IPS-20b (cell line): ENCODE measurements around the gene LAP3.
"Not testable (repeated sequence)": the region's sequence is repeated elsewhere in the genome, so short reads cannot be mapped to it uniquely, and the experiment has no call there.

Experiments
- H3K27ac ChIP-seq: one replicate; pipeline ENCODE4 v1.5.1; 2013; ENCODE audit warnings: low read length
- H3K27me3 ChIP-seq: 2 replicates; pipeline ENCODE4 v1.6.1; 2013; ENCODE audit warnings: mild to moderate bottlenecking, low read length, inconsistent platforms; ENCODE audit not compliant: insufficient read depth
- H3K36me3 ChIP-seq: 2 replicates; pipeline ENCODE4 v1.6.1; 2013; ENCODE audit warnings: low read depth, mild to moderate bottlenecking, inconsistent platforms, low read length, moderate library complexity; ENCODE audit not compliant: insufficient read depth
- H3K4me1 ChIP-seq: 2 replicates; pipeline ENCODE4 v1.6.1; 2013; ENCODE audit warnings: mild to moderate bottlenecking, control low read depth, inconsistent platforms, low read length, moderate library complexity; ENCODE audit not compliant: insufficient read depth
- H3K4me3 ChIP-seq: 2 replicates; pipeline ENCODE4 v1.5.1; 2013; ENCODE audit warnings: mild to moderate bottlenecking, low read length, inconsistent platforms
- H3K9ac ChIP-seq: 2 replicates; pipeline ENCODE4 v1.6.1; 2013; ENCODE audit warnings: low read depth, mild to moderate bottlenecking, inconsistent platforms, low read length, moderate library complexity
- H3K9me3 ChIP-seq: 2 replicates; pipeline ENCODE4 v1.6.1; 2013; ENCODE audit warnings: mild to moderate bottlenecking, low read depth, low read length, inconsistent platforms; ENCODE audit not compliant: insufficient read depth

The LAP3 gene

GRCh38 chr4:17576932-17577664, at the start of gene LAP3:
LAP3 (plus strand) TSS chr4:17577198; CDS start chr4:17577466, 268 bp downstream.
- peaks cover 17% of the 10 kb centered on the region for H3K36me3 ChIP-seq
- H3K27me3 ChIP-seq, result peaks cover 7% of the 10 kb centered on the region; the same call in 1 of the 2 replicates
- peaks cover 8% of the 10 kb centered on the region; the same call in 1 of the 2 replicates for H3K4me1 ChIP-seq
- no peaks in the 10 kb centered on the region for H3K9me3 ChIP-seq
- no peak within 1 kb of the TSS for H3K27ac ChIP-seq
- H3K9ac ChIP-seq, result peak within 1 kb of the TSS; percentile 84; the same call in 1 of the 2 replicates
- peak within 1 kb of the TSS; percentile 90 for H3K4me3 ChIP-seq

DNA sequence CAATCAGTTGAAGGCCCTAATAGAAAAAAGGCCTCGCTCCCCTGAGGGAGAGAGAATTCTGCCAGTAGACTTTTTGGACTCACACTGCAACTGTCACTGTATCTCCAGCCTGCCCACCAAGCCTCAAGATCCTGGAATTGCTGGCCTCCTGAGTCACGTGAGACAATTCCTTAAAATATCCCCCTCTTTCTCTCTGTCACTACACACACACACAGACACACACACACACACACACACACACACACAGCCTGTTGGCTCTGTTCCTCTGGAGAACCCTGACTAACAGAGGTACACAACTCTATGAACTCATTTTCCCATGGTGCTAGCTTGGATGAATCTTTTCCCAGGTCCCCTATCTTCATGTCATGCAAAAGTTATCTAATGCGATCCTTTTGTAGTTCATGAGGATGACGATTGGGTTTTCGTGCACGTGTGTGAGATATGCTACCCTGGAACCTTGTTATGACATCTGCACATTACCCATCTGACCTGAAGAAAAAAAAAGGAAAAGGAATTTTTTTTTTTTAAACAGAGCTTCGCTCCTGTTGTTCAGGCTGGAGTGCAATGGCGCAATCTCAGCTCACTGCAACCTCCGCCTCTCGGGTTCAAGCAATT, 48.3 kb upstream of the LAP3 start:
- H3K9me3 ChIP-seq, result no peaks in the 10 kb centered on the region
- no peak overlapping the region for H3K9ac ChIP-seq
- H3K36me3 ChIP-seq, result no peaks in the 10 kb centered on the region
- no peak overlapping the region for H3K4me3 ChIP-seq
- no peaks in the 10 kb centered on the region for H3K4me1 ChIP-seq
- no peak overlapping the region for H3K27ac ChIP-seq
- no peaks in the 10 kb centered on the region for H3K27me3 ChIP-seq

DNA sequence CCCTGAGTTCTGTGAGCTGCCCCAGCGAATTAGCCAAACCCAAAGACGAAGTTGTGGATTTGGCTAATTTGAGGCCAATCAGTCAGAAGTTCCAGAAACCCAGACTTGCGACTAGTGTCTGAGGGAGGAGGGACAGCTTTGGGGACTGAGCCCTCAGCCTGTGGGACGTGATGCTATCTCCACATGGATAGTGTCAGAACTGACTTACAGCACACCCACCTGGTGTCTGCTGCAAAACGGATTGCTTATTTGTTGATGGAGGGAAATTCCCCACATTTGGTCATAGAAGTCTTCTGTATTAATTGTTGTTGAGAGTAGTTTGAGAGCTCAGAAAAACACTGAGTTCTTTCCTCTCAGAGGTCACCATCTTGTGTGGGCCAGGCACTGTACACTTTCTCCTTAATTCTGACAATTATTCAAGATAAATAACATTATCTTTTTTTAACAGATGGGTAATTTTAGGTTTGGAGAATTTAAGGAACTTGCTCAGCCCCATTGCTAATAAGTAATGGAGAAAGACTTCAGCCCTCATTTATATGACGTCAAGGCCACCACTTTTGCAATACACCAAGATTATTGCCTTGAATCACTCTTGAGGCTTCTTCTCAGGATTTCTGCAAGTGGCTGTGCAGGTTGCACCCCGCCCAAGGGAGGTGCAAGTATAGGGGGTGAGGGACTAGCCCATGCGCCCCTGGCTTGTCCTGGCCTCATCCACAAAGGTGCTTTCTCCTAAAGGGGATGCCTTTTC, 45.3 kb upstream of the LAP3 start:
- Histone ChIP-seq H3K9ac (no peak overlapping the region), H3K9me3 (no peaks in the 10 kb centered on the region), H3K4me3 (no peak overlapping the region), H3K27me3 (no peaks in the 10 kb centered on the region), H3K27ac (no peak overlapping the region), H3K4me1 (no peaks in the 10 kb centered on the region), H3K36me3 (no peaks in the 10 kb centered on the region)

DNA sequence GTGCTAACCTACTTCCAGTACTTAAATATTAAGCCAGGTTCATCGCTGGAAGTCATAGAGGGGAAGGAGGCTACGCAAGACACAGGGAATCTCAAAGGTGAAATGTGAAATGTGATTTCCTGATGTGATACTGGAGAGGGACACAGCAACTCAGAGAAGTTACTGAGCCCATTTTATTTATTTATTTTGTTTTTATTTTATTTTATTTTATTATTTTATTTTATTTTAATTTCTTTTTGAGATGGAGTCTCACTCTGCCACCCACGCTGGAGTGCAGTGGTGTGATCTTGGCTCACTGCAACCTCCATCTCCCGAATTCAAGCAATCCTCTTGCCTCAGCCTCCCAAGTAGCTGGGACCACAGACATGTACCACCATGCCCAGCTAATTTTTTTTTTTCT, 42.3 kb upstream of the LAP3 start:
- H3K4me1 ChIP-seq, result no peaks in the 10 kb centered on the region
- H3K9ac ChIP-seq, result no peak overlapping the region
- no peaks in the 10 kb centered on the region for H3K27me3 ChIP-seq
- H3K27ac ChIP-seq, result no peak overlapping the region
- no peaks in the 10 kb centered on the region for H3K36me3 ChIP-seq
- H3K9me3 ChIP-seq, result no peaks in the 10 kb centered on the region
- H3K4me3 ChIP-seq, result no peak overlapping the region

DNA sequence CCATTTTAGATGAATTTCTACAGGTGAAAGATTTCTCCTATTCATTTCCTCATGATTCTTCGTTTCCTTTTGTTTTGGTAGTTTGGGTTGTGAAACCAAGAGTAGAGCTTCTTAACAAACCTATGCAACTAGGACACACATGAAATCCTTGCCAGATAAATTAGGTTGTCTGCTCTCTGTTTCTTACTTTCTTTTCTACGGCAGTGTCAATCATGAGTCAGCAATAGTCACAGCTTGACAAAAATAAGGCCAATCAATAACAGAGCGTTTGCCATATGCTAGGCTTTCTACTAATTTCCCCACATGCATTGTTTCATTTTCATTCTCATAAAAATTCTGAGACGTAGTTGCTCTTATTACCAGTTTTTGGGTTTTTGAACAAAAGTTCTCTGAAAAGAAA, 41.8 kb upstream of the LAP3 start:
- no peak overlapping the region for H3K4me3 ChIP-seq
- no peaks in the 10 kb centered on the region for H3K27me3 ChIP-seq
- H3K9ac ChIP-seq, result no peak overlapping the region
- H3K4me1 ChIP-seq, result no peaks in the 10 kb centered on the region
- H3K36me3 ChIP-seq, result no peaks in the 10 kb centered on the region
- H3K27ac ChIP-seq, result no peak overlapping the region
- H3K9me3 ChIP-seq, result no peaks in the 10 kb centered on the region

DNA sequence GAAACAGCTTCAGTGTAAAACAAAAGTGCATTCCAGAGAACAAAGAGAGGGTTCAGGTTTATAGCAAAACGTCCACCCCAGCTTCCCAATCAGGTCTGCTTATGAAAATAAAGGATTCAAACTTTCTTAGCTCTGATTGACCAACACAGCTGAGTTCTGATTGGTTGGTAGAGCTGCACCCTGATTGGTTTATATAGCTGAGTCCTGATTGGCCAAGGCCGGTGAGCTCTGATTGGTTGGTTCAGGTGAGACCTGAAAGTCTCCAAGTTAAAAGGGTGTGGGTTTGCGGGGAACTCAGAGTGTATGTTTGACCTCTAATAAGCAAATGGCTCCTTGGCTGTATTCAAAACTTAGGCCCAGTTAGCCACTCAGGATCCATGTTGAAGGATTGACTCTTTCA, 41.1 kb upstream of the LAP3 start:
- Histone ChIP-seq H3K27me3 (no peaks in the 10 kb centered on the region), H3K4me3 (no peak overlapping the region), H3K27ac (no peak overlapping the region), H3K9ac (no peak overlapping the region), H3K36me3 (no peaks in the 10 kb centered on the region), H3K9me3 (no peaks in the 10 kb centered on the region), H3K4me1 (no peaks in the 10 kb centered on the region)

DNA sequence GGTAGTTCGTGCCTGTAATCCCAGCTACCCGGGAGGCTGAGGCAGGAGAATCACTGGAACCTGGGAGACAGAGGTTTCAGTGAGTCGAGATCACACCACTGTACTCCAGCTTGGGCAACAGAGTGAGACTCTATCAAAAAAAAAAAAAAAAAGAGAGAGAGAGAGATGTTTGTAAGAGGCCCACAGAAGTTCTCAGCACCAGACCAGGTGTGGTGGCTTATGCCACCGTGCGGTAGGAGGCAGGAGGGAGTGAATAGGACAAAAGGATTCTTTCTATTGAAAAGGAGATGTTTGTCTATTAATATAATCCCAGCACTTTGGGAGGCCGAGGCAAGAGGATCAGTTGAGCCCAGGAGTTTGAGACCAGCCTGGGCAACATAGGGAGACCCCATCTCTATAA, 39.9 kb upstream of the LAP3 start:
- not testable (repeated sequence) for H3K27me3 ChIP-seq, H3K9me3 ChIP-seq, H3K4me3 ChIP-seq, H3K27ac ChIP-seq, H3K4me1 ChIP-seq, H3K36me3 ChIP-seq, H3K9ac ChIP-seq

DNA sequence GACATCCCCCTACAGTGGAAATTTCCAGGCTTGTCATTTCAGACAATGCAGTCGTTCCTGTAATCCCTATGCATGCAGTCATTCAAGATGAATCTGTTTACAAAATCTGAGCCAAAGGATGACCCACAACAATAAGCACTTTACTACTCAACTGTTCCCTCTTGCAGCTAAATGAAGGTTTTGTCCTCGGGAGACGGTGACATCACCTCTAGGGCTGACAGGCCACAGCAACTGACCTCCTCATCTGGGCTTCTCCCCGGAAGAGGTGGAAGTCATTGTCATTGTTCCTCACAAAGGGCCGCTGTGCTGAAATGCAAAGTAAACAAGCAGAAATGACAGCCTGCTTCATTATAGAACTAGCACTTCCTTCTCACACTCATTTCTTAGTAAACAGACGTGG, 32.8 kb upstream of the LAP3 start:
- peaks cover 5% of the 10 kb centered on the region; the same call in 1 of the 2 replicates for H3K4me1 ChIP-seq
- H3K9ac ChIP-seq, result no peak overlapping the region
- H3K4me3 ChIP-seq, result no peak overlapping the region
- no peaks in the 10 kb centered on the region for H3K9me3 ChIP-seq
- no peaks in the 10 kb centered on the region for H3K36me3 ChIP-seq
- no peak overlapping the region for H3K27ac ChIP-seq
- no peaks in the 10 kb centered on the region for H3K27me3 ChIP-seq

GRCh38 chr4:17544831-17545234, 32.2 kb upstream of the LAP3 start:
- Histone ChIP-seq H3K9ac (no peak overlapping the region), H3K9me3 (no peaks in the 10 kb centered on the region), H3K4me1 (peaks cover 5% of the 10 kb centered on the region; the same call in 1 of the 2 replicates), H3K27me3 (no peaks in the 10 kb centered on the region), H3K36me3 (no peaks in the 10 kb centered on the region), H3K4me3 (no peak overlapping the region), H3K27ac (no peak overlapping the region)

DNA sequence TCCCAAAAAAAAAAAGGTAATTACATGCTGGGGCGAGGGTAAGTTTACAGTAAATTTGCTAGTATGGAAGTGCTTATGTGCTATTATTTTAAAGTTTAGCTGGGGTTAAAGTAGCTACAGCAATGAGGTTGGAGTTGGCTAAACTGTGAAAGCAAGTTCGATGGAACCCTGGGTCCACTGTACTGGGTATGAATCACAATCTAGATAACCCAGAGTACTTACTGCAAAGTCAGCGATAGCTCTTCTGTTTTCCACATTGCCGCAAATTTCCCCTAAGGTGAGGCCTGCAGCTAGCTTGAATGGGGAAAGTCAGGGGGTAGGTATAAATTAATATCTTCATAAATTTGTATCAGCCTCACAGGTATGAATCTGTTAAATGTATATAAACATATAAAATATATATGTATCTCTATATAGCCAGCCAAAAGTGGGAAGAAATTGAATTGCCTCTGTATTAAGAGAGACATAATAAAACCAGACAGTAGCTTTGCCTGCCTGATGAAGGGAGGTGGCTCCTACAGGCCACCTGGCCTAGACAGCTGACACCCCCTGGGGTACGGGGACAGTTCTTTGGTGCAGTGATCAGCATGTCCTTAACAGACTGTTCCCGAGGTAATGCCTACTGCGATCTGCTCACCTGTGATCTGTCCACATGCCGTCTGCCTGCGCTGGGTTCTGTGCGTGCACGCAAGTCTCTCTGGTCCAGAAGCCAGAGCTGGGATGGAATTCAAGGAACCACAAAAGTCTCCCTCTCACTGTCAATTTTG, 31.4 kb upstream of the LAP3 start:
- no peaks in the 10 kb centered on the region for H3K27me3 ChIP-seq
- H3K4me3 ChIP-seq, result no peak overlapping the region
- peaks cover 5% of the 10 kb centered on the region; the same call in 1 of the 2 replicates for H3K4me1 ChIP-seq
- no peaks in the 10 kb centered on the region for H3K36me3 ChIP-seq
- no peak overlapping the region for H3K27ac ChIP-seq
- H3K9ac ChIP-seq, result no peak overlapping the region
- H3K9me3 ChIP-seq, result no peaks in the 10 kb centered on the region

- Histone ChIP-seq H3K27ac (no peak overlapping the region), H3K36me3 (no peaks in the 10 kb centered on the region), H3K9ac (no peak overlapping the region), H3K27me3 (no peaks in the 10 kb centered on the region), H3K9me3 (no peaks in the 10 kb centered on the region), H3K4me1 (peaks cover 5% of the 10 kb centered on the region; the same call in 1 of the 2 replicates), H3K4me3 (no peak overlapping the region)
Observed at GRCh38 chr4:17546222-17546621, 30.8 kb upstream of the LAP3 start.
